HG03066 (cell line): ENCODE data around the gene DERL3.

Experiments
- ATAC-seq: cut with Tn5 transposase; IDR thresholded peaks from one replicate; pipeline ENCODE4 v1.9.1; 2021; ENCODE audit warnings: low read depth; ENCODE audit not compliant: unreplicated experiment

DERL3 gene

DNA sequence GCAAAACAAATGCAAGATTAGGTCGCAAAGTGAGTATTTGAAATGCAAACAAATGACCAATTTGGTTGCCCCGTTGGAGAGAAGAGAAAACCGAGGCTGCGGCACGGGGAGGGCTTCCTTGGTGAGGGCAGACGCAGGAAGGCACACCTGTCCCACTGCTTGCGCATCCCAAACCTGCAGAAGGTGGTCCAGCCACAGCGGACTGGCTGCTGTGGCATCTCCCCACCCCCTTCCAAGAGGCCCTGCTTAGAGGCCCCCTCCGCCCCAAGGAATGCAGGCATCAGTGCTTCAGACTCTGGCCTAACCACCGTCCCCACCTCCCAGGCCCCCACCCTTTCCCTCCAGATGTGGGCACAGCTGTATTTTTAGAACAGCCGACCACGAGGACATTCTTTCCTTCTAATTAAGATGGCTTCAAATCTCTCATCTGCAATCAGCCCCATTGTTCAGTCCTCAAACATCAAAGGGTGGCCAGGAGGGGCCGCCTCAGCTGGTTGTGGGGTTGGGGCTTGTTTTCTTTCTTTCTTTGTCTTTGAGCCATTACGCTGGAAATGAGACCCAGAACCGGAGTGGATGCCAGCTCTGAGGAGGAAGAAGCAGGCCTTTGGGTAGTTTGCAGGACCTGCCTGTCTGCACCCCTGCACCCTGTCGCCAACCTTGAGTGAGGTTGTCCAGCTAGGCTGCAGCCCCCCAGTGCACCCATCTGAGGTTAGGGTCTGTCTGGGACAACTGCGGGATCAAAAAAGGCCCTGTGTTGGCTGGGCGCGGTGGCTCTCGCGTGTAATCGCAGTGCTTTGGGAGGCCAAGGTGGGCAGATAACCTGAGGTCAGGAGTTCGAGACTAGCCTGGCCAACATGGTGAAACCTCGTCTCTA, 9.4 kb upstream of the DERL3 start:
- no peak for ATAC-seq

DNA sequence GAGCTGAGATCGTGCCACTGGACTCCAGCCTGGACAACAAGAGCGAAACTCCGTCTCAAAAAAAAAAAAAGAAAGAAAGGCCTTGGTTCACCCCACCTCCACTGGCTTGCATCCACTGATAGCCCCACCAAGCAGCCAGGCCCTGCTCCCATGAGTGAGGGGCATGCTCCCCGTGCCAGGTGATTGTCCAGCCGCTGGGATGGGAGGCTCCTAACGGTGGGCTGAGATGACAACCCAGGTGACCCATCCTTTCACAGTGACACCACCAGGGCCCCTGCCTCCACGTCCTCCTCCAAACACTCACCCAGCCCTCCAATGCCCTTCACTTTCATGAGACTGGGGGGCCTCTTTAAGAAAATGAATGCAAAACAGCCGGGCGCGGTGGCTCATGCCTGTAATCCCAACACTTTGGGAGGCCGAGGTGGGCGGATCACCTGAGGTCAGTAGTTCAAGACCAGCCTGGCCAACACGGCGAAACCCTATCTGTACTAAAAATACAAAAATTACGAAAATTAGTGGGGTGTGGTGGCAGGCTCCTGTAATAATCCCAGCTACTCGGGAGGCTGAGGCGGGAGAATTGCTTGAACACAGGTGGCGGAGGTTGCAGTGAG, 8.6 kb upstream of the DERL3 start:
- ATAC-seq = no peak

DNA sequence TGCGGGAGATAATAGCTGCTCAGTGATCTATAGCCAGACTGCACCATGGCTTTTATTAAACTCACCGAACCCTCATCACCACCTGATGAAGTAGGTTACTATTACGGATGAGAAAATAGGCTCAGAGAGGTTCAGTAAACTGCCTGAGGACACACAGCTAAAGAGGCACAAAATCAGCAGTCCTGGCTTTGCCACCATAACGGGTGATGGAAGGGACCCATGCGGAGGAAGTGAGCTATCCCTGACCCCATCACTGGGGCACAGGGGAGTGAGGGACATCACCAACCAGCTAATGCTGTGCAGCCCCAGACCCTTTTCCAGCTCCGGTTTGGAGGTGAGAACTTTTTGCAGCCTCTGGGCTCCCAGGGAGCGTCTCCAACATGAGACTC, 7.3 kb upstream of the DERL3 start:
- ATAC-seq = no peak

DNA sequence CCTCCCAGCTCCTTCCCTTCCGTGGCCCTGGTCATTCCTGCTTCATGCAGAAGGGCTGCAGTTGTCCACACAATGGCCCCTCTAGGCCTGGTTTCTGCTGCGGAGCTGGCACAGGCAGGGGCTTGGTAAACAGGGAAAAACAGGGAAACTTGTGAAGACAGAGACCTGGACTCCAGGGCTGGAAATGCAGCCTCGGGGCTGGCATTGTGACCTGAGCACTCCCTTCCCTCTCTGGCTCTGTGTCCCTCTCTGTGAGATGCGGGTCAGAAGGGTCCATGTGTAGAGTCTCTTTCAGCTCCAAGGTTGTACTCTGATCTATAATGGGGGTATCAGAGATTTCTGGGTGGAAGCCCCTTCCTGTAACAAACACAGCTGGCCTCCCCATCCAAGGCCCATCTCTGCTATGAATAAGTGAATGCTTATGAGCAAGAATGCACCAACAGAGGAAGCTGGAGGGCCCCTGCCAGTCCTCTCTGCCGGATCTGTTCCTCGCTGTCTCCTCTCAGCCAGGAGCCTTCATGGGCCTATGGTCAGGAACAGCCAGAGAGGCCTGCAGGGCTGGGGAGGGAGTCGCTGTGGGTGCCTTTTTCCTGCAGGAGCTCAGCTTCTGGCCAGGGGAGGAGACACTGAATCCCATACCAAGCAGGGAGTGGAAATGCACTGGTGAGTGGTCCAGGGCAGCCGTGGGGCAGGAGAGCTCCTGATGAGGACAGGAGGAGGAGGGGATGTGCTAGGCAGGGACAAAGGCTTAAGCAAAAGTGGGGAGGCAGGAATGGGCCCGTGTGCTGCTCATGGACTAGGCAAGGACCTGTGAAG, 6.7 kb upstream of the DERL3 start:
- ATAC-seq = no peak

DNA sequence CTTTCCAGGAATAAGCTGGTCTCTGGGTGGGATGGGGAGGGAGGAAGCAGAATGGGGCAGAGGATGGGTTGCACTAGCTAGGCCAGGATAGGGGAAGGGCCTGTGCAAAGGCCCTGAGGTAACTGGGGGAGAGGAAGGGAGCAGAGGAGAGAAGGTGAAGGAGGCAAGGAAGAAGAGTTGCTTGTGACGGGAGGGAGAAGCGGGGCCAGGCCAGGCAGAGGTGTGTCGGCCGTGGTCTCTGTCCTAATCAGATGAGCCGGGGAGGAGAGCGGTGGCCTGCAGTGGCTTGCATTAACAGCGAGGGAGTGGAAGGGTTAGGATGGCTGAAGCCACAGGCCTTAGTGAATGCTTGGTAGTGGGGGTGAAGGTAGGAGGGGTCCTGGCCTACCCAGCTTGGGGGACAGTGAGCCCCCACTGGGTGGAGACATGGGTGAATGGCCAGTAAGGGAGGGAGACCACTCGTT, 6.0 kb upstream of the DERL3 start:
- no peak for ATAC-seq

DNA sequence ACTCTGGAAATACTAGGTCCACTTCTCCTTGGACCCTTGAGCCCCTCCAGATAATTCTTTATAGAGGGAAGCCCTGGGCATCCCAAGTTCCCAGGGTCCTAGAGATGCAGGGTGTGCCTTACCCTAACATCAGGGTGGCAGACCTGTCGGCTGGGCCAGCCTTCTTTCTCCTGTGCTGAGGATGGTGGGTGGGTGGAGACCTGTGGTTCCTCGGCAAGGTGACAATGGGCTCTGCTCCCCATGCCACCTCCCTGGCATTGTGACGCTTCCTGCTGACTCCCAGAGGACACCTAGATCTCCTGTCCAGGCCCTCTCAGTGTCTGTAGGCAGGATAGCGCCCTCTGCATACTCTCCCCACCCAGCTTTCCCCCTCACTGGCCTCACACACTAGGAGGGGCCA, 3.8 kb upstream of the DERL3 start:
- no peak for ATAC-seq

DNA sequence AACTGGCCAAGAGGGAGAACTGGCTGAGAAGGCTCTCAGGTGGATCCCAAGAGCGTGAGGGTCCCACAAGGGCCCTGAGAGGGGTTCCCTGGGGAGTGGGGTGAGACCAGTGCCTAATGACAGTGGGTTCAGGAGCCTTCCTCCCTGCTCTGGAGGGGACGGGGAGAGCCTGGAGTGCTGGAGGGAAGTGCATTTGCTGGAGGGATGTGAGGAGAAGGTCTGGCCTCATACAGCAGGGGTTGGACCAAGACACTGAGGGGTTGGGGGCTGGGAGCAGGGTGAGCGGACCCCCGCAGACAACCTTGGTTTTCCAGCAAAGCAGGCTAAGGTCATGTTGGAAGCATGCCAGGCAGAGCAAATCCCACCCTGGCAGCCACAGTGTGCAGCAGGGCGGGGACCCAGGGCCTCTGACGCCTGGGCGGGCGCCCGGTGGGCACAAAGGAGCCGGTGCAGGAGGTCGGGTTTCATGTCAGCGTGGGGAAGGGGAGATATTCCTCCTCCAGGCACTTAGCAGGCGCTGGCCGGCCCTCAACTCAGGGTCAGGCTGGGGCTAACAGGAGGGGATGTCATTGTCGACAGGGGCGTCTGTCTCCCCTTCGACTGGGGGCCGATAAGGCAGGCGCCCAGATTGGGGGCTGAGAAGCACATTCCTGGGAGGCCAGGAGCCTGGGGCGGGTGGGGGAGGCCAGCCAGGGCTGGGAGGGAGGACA, 3.1 kb upstream of the DERL3 start:
- ATAC-seq = no peak

DNA sequence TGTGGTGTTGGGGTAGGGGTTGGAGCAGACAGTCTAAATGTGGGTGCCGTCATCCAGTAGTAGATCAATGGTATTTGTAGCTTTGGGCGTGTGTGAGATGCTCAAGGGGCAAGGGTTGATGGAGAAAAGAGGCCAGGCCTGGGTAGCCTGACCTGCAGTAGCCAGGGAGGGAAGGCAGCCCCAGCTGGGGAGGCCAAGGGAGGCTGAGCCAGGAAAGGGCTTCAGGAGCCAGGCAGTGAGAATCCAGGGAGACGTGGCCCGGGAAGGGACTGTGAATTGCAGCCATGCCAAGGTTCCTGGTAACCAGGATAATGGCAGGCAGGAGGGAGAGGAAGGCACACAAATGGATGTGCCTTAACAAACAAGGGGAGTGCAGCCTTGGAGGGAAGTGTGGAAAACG, 2.5 kb upstream of the DERL3 start:
- no peak for ATAC-seq

DNA sequence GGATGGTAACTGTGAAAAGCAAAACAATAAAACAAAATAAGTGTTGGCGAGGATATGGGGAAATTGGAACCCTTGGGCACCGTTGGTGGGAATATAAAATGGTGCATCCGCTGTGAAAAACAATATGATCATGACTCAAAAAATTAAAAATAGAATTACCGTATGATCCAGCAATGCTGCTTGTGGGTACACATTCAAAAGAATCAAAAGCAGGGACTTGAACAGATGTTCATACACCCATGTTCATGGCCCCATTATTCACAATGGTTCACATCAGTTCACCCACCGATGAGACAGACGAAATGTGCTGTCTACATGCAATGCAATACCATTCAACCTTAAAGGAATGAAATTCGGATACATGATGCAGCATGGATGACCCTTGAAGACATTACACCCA, 1.2 kb upstream of the DERL3 start:
- no peak for ATAC-seq

DNA sequence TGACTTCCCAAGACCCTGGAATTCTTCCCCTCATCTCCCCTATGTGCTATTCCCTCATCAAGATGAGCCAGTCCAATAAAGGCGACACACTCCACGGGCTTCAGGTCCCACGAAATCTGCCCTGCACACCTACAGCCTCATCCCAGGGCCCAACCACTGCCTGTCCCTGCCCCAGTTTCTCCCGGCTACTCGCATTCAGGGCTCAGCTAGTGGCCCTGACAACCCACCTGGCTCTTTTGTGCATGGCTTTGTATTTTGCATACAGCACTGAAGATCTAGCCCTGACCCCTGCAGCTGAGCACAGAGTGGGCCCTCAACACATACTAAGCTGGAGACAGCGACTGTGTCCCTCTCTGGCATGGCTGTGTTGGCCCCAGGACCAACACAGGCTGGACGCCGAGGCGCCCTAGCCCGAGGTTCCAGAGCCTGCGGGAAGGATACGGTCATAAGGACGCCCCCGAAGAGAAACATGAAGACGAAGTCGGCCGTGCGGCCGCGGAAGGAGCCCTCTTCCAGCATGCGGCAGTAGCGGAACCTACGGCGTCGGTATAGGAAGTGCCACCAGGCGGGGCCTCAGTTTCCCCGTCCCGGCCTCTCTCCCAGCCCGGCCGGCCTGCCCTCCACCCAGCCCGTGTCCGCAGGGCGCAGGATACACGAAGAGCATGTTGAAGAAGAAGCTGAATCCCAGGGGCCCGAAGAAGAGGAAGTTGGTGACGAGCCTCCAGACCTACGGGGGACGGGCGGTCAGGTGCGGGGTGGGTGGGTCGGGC, 710 bp downstream of the DERL3 start:
- peak; percentile 1 for ATAC-seq

DNA sequence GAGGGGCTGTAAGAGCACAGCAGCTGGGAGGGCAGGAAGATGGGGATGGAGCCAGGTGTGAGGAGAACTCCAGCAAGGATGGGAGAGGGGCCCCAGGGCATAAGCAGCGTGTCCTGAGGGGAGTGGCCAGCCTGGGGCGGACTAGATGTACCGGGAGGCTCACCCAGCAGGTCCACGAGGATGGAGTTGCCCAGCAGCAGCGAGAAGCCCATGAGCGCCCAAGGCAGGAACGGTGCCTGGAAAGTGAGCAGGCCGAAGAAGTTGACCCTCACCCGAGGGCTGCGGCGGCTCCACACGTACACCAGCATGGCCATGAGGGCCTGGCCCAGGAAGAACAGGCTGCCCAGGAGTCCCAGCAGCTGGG, 1.3 kb downstream of the DERL3 start:
- ATAC-seq = no peak

DNA sequence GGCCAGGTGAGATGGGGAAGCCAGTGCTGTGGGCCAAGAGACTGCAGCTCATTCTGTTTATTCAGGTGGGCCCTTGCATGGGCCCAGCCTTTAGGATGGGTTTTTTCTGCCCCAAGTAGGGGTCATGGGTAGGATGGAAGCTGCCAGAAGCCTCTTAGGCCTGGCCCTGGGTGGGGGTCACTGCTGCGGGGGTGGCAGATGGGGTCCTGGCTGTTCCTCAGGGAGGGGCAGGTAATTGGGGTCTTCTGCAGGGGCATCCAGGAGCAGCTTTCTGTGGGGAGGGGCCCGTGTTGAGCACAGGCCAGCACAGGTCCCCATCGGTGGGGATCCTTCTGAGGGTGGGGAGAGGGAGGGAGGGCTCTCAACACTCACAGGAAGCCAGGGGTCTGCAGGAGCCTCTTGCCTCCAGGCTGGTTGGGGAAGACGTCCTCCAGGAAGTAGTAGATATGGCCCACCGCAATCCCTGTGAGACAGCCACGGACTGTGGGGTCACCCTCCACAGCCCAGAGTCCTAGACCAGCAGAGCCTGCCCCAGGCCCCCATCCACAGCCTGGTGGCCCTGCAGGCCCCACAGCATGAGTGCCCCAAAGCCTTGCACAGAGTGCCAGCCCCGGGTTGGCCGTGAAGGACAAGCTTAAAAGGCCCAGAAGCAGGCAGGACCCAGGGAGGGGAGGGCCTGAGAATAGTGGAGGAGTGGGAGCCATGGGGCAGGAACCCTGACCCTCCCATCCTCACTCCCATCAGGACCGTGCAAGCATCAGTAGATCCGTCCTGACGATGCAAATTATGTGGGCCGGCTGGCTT, 1.9 kb downstream of the DERL3 start:
- ATAC-seq = no peak

DNA sequence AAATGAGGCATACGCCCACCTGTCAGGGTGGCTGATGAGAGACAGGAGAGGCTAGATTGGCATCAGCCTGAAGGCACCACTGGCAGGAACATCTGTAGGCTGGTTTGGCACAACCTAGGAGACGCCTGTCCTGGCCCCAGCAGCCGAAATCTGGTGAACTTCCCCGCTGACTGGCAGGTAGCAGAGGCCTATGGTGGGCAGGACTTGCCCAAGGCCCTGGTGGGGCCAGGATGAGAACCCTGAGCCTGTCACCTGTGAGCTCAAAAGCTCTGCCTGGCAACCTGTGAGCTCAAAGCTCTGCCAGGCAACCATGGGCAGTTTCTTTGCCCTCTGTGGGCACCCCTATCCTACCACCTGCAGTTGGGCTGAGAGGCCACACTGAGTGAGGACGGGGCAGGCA, 2.5 kb downstream of the DERL3 start:
- ATAC-seq = no peak

DNA sequence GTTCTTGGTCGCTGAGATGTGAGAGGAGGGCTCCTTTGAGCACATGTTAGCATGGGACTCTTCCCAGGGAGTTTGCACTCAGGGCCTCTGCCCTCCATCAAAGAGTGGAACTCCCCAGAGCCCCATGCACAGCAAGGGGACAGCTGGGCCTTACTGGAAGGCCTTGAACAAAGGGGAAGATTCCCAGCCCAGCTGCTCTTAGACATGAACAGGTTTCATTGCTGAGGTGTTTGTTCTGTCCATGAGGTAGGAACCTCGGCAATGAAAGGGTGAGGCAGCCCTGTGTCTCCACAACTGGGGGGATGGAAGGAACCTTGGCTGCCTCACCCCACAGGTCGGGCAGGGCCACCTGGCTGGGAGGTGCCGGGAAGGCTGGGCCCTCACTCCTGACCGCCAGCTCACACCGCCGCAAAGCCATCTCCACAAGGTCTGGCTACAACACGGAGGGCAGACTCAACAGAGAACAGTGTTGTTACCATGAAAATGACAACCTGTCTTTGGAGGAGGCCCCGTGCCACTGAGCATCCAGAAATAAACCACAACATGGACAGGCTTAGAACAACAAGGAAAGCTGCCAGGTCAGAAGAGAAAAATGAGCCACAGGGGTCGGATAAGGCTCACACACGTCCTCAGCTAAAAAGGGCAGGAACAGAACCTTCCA, 3.2 kb downstream of the DERL3 start:
- no peak for ATAC-seq

DNA sequence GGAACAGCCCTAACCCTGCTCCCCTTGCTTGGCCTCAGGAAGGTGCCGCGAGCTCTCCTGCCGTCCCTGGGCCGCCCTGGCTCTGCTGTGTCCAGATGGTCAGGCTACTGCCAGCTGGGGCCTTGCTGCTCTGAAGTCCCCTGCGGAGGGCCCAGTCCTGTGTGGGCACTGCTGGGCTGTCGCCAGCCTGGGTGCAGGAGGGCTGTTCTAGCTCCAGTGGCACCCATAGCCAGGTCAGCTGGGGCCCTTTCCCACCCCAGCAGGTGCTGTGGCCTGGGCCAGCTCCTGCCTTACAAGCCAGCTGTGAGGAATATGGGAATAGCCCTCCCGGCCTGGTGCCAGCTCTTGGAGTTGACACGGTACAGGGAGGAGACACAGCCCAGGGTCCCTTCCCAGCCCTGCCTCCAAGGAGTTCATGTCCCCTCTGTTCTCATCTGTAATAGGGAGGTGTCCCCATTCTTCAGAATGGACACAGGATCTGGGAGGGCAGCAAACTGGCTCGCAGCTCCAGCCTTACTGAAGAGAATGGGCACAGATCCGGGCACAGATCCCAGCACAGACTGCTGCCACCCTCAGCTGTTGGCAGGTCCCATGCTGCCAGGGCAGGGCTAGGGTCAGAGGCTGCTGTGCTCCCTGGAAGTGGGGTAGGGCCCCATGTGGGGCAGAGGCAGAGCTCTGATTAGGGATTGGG, 3.9 kb downstream of the DERL3 start:
- no peak for ATAC-seq

DNA sequence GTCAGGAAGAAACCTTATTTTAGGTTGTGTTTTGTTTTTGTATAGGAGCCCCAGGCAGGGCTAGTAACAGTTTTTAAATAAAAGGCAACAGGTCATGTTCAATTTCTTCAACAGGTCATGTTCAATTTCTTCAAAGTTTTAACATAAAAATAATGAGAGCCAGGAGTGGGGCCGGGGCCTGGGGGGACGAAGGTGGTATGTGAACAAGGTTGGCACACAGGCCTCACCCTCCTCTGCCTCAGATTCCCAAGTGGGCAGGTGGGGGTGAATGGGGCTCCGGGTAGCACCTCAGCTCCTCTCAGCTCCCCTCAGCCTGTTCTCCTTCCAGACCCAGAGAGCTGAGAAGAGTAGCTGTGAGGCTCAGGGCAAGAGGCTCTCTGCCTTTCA, 4.4 kb downstream of the DERL3 start:
- ATAC-seq = no peak

DNA sequence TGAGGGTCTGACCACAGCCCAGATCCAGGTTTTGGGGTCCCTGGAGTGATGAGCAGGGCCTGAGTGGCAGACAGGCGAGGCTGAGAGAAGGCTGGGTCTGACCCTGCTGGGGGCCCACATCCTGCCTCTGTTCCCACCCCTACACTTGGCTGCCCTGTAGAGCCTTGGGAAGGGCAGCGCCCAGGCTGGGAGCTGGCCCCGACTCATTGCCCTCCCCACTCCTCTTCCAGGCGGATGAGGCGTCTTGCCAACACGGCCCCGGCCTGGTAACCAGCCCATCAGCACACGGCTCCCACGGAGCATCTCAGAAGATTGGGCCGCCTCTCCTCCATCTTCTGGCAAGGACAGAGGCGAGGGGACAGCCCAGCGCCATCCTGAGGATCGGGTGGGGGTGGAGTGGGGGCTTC, 4.9 kb downstream of the DERL3 start:
- ATAC-seq = no peak

DNA sequence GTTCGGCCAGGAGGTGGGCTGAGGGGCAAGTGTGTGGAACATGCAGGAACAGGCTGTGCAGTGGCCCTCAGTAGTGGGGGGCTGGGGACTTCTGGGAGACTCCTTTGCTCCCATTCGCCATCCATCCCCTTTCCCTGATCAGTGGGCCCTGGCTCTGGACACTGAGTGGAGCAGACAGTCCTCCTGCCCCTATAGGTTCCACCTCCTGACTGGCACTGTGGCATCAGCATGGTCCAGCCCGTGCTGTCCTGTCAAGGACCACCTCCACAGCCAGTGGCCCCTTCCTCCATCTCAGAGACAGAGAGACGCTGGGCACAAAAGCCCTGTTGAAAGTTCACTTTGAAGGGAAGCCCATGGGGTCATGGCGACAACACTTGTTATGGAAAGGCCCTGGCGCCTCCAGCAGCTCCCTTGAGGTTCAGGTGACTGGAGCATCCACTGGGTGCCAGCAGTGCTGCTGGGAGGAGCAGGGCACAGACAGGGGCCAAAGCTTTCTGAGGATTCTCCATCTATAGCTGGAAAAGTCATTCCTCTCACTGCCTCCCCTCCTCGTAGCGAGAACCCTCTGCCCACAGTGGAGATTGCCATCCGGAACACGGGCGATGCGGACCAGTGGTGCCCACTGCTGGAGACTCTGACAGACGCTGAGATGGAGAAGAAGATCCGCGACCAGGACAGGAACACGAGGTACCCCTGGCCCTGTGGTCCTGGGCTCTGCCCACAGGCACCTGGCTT, 5.6 kb downstream of the DERL3 start:
- ATAC-seq = no peak
